Measurements from ENCODE around the gene UBAC2.
A peak's percentile ranks its signal among the peaks of the same experiment; 100 is the strongest.

Gene UBAC2

GRCh38 chr13:99352351-99353245 lies 151.9 kb downstream of the UBAC2 start:
- peaks cover 84% of the 10 kb centered on the region for H3K4me1 Mint-ChIP-seq
- CTCF ChIA-PET: interaction anchor here (0.6 to 3.9 kb wide), 21 partner anchors 9 to 87 kb away, joined by 3 to 22 read pairs (median 3); partner anchors contain the start of gene GPR183
- peak overlapping the region; percentile 4 for H3K4me3 Mint-ChIP-seq
- peak overlapping the region; percentile 80 for H3K27ac Mint-ChIP-seq
- H3K36me3 Mint-ChIP-seq: peaks cover 75% of the 10 kb centered on the region
- DNase-seq: no peak
- no peaks in the 10 kb centered on the region for H3K9me3 Mint-ChIP-seq
- no peaks in the 10 kb centered on the region for H3K27me3 Mint-ChIP-seq

GRCh38 chr13:99353246-99353600 lies 152.6 kb downstream of the UBAC2 start:
- H3K27ac Mint-ChIP-seq: peak overlapping the region; percentile 80

GRCh38 chr13:99353836-99354235 lies 153.2 kb downstream of the UBAC2 start:
- H3K4me1 Mint-ChIP-seq: peaks cover 88% of the 10 kb centered on the region
- H3K36me3 Mint-ChIP-seq: peaks cover 74% of the 10 kb centered on the region
- H3K4me3 Mint-ChIP-seq: no peak overlapping the region
- H3K27ac Mint-ChIP-seq: peak overlapping the region; percentile 95
- CTCF ChIA-PET: interaction anchor here (0.7 to 3.9 kb wide), 6 partner anchors 14 to 178 kb away, joined by 3 to 22 read pairs (median 10); no protein-coding TSS in a partner anchor
- no peak for DNase-seq
- H3K9me3 Mint-ChIP-seq: no peaks in the 10 kb centered on the region
- H3K27me3 Mint-ChIP-seq: no peaks in the 10 kb centered on the region

More at GRCh38 chr13:99353246-99353600, 152.6 kb downstream of the UBAC2 start:
- Mint-ChIP-seq H3K27me3 (no peaks in the 10 kb centered on the region), H3K4me3 (no peak overlapping the region), H3K36me3 (peaks cover 75% of the 10 kb centered on the region), H3K4me1 (peaks cover 86% of the 10 kb centered on the region), H3K9me3 (no peaks in the 10 kb centered on the region)
- no peak for DNase-seq
- CTCF ChIA-PET: interaction anchor here (0.6 to 3.9 kb wide), 12 partner anchors 14 to 87 kb away, joined by 3 to 22 read pairs (median 6); partner anchors contain the start of gene GPR183

GRCh38 chr13:99354371-99354951 lies 153.8 kb downstream of the UBAC2 start:
- peaks cover 75% of the 10 kb centered on the region for H3K36me3 Mint-ChIP-seq
- H3K4me3 Mint-ChIP-seq: peak overlapping the region; percentile 48
- no peaks in the 10 kb centered on the region for H3K27me3 Mint-ChIP-seq
- DNase-seq: peak; percentile 37
- H3K9me3 Mint-ChIP-seq: no peaks in the 10 kb centered on the region
- CTCF ChIA-PET: interaction anchor here (0.7 to 3.9 kb wide), 5 partner anchors 13 to 179 kb away, joined by 3 to 22 read pairs (median 3); no protein-coding TSS in a partner anchor
- H3K27ac Mint-ChIP-seq: peak overlapping the region; percentile 95
- H3K4me1 Mint-ChIP-seq: peaks cover 95% of the 10 kb centered on the region

DNA sequence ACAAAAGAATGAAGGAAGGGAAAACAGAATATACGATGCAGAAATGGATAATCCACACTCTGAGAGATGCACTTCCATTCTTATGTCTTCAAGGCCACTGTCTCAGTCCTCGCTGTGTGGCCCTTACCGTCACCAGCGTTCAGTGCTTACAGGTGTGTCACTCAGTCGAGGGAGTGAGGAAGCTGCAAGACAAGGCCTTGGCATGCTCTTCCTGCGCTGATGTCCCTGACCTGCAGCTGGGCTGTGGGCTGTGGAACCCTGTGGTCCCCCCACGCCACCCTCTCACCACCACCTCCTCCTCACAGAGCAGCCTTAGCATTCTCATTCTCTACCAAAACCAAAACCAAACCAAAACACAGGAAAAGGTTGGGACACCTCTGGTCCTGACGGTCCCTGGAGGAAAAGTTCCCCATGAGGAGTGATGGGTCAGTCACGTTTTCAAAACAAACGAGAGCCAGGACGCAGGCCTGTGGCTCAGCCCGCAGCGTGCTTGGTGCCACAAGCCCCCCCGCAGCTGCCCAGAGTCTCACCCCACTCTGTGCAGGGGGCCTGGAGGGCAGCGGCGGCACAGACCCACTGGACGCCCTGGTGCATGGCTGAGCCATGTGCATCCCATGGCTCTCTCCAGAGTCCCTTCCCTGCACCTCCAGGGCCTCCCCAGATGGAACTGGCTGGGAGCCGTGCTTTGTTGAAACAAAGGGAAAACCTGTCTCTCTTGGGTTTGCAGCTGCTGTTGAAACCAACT lies 154.8 kb downstream of the UBAC2 start:
- peak overlapping the region; percentile 95 for H3K27ac Mint-ChIP-seq
- H3K27me3 Mint-ChIP-seq: no peaks in the 10 kb centered on the region
- CTCF ChIA-PET: interaction anchor here (0.8 to 2.8 kb wide), 14 partner anchors 10 to 88 kb away, joined by 3 to 11 read pairs (median 4); partner anchors contain the start of gene GPR183
- DNase-seq: peak; percentile 50
- peaks cover 99% of the 10 kb centered on the region for H3K4me1 Mint-ChIP-seq
- peak overlapping the region; percentile 53 for H3K4me3 Mint-ChIP-seq
- H3K36me3 Mint-ChIP-seq: peaks cover 75% of the 10 kb centered on the region
- H3K9me3 Mint-ChIP-seq: no peaks in the 10 kb centered on the region

DNA sequence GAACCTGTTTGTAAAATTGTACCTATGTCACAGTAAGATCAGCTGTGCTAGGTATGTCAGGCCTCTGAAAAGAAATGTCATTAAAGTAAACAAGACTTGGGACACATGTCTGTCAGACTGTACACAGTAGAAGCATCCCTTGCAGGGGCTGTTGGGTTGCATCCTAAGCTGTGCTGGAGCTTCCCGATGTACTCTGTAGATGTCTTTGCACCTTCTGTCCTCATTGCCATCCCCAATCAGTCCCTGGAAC lies 155.3 kb downstream of the UBAC2 start:
- Mint-ChIP-seq H3K4me1 (peaks cover 99% of the 10 kb centered on the region), H3K9me3 (no peaks in the 10 kb centered on the region), H3K36me3 (peaks cover 75% of the 10 kb centered on the region), H3K27me3 (no peaks in the 10 kb centered on the region), H3K27ac (peak overlapping the region; percentile 95), H3K4me3 (peak overlapping the region; percentile 53)
- CTCF ChIA-PET: interaction anchor here (0.8 to 2.8 kb wide), 12 partner anchors 10 to 88 kb away, joined by 3 to 11 read pairs (median 4); partner anchors contain the start of gene GPR183
- DNase-seq: no peak

- CTCF ChIA-PET: interaction anchor here (0.8 to 2.8 kb wide), 13 partner anchors 9 to 89 kb away, joined by 3 to 11 read pairs (median 4); partner anchors contain the start of gene GPR183
- Mint-ChIP-seq H3K36me3 (peaks cover 75% of the 10 kb centered on the region), H3K4me1 (peaks cover 99% of the 10 kb centered on the region)
Observed at GRCh38 chr13:99356262-99357091, 155.8 kb downstream of the UBAC2 start.

GRCh38 chr13:99357131-99357596 lies 156.5 kb downstream of the UBAC2 start:
- Mint-ChIP-seq H3K27me3 (no peaks in the 10 kb centered on the region), H3K4me1 (peaks cover 97% of the 10 kb centered on the region), H3K27ac (peak overlapping the region; percentile 95), H3K4me3 (peak overlapping the region; percentile 53), H3K36me3 (peaks cover 74% of the 10 kb centered on the region), H3K9me3 (no peaks in the 10 kb centered on the region)
- CTCF ChIA-PET: interaction anchor here (1.1 to 2.8 kb wide), 8 partner anchors 14 to 89 kb away, joined by 4 to 11 read pairs (median 6); no protein-coding TSS in a partner anchor
- DNase-seq: peak; percentile 64

More at GRCh38 chr13:99356262-99357091, 155.8 kb downstream of the UBAC2 start:
- Mint-ChIP-seq H3K4me3 (peak overlapping the region; percentile 53), H3K27ac (peak overlapping the region; percentile 95), H3K9me3 (no peaks in the 10 kb centered on the region), H3K27me3 (no peaks in the 10 kb centered on the region)
- DNase-seq: peak; percentile 79

GRCh38 chr13:99357941-99358340 lies 157.3 kb downstream of the UBAC2 start:
- Mint-ChIP-seq H3K4me1 (peaks cover 97% of the 10 kb centered on the region), H3K27me3 (no peaks in the 10 kb centered on the region), H3K27ac (peak overlapping the region; percentile 95), H3K4me3 (no peak overlapping the region), H3K36me3 (peaks cover 72% of the 10 kb centered on the region), H3K9me3 (no peaks in the 10 kb centered on the region)
- peak; percentile 45 for DNase-seq
- CTCF ChIA-PET: interaction anchor here (1.1 to 2.8 kb wide), 2 partner anchors 29 to 88 kb away, joined by 4 to 11 read pairs; no protein-coding TSS in a partner anchor

DNA sequence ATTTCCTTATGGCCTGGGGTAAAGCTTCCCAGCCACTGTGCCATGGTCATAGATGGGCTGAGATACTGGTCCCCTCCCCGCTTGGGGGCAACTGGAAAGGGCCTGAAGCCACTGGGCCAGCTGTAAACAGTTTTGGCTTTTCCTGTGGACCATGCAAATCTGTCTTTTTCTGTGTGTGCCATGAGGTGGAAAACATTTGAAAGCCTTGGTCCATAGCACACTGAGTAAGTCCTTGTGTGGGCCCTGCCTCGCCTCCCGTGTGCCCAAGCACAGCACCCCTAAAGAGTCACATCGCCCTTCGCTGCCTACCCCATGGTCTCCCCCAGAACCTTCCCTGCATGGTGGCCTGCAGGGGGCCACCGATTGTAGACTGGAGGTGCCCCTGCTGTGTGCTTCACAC lies 158.9 kb downstream of the UBAC2 start:
- no peaks in the 10 kb centered on the region for H3K9me3 Mint-ChIP-seq
- no peaks in the 10 kb centered on the region for H3K27me3 Mint-ChIP-seq
- H3K4me1 Mint-ChIP-seq: peaks cover 94% of the 10 kb centered on the region
- no peak overlapping the region for H3K4me3 Mint-ChIP-seq
- CTCF ChIA-PET: interaction anchor here (0.6 to 1.9 kb wide), 7 partner anchors 8 to 93 kb away, joined by 3 to 6 read pairs (median 3); no protein-coding TSS in a partner anchor
- H3K27ac Mint-ChIP-seq: peak overlapping the region; percentile 99
- peaks cover 68% of the 10 kb centered on the region for H3K36me3 Mint-ChIP-seq
- DNase-seq: no peak

DNA sequence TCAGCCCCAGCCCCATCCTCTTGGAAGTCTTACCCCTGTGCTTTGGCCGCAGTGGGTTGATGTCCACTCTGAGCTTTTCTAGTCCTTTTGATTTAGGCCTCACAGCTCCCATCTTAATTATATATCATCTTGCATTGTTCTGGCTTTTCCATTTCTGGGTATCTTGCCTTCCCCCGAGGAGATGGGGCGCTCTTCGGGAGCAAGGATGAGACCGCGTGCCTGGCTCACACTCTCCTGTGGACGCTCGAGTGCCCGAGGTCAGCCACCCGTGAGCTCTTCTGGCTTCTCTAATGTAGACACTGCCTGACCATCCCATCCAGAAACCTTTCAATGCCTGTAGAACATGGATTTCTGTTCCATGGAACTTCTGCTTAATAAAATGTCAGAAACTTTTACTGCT lies 160.0 kb downstream of the UBAC2 start:
- no peak overlapping the region for H3K4me3 Mint-ChIP-seq
- peak overlapping the region; percentile 99 for H3K27ac Mint-ChIP-seq
- H3K27me3 Mint-ChIP-seq: no peaks in the 10 kb centered on the region
- CTCF ChIA-PET: interaction anchor here (1.1 to 2.6 kb wide), 6 partner anchors 15 to 91 kb away, joined by 3 to 9 read pairs (median 4); no protein-coding TSS in a partner anchor
- peaks cover 90% of the 10 kb centered on the region for H3K4me1 Mint-ChIP-seq
- peaks cover 67% of the 10 kb centered on the region for H3K36me3 Mint-ChIP-seq
- DNase-seq: no peak
- H3K9me3 Mint-ChIP-seq: no peaks in the 10 kb centered on the region

- CTCF ChIA-PET: interaction anchor here (1.3 to 2.6 kb wide), 4 partner anchors 20 to 92 kb away, joined by 4 to 9 read pairs (median 6); no protein-coding TSS in a partner anchor
- no peaks in the 10 kb centered on the region for H3K9me3 Mint-ChIP-seq
- DNase-seq: no peak
- H3K27me3 Mint-ChIP-seq: no peaks in the 10 kb centered on the region
- peak overlapping the region; percentile 59 for H3K4me3 Mint-ChIP-seq
- peaks cover 90% of the 10 kb centered on the region for H3K4me1 Mint-ChIP-seq
- H3K27ac Mint-ChIP-seq: peak overlapping the region; percentile 99
- H3K36me3 Mint-ChIP-seq: peaks cover 69% of the 10 kb centered on the region
Observed at GRCh38 chr13:99361197-99361596, 160.5 kb downstream of the UBAC2 start.

All from activated naive CD4-positive, alpha-beta T cell treated with anti-CD3 and anti-CD28 coated beads, Interleukin-2, amount 10 ng/mL, durations not matched to agents 7 days and 5 days (primary cell).